Stimulated activated memory B cell treated with anti-CD40 and anti-IgM and Interleukin-4, amounts not matched to agents 10 μg/mL and 1 μg/mL and 100 μg/mL, for 72 hours (primary cell): ENCODE data around the gene SLC18A3.

Experiments used
- ATAC-seq: fragments of 150-1000 bp; cut with Tn5 transposase; 2 replicates; pipeline ENCODE4 v1.10.0; 2021
- H3K27ac Mint-ChIP-seq: one replicate; pipeline ENCODE4 v1.8.0; 2022; ENCODE audit warnings: mild to moderate bottlenecking, mixed read lengths
- H3K27me3 Mint-ChIP-seq: one replicate; pipeline ENCODE4 v1.8.0; 2022; ENCODE audit warnings: mixed read lengths
- H3K36me3 Mint-ChIP-seq: one replicate; pipeline ENCODE4 v1.8.0; 2022; ENCODE audit warnings: mixed read lengths
- H3K4me1 Mint-ChIP-seq: one replicate; pipeline ENCODE4 v1.8.0; 2022; ENCODE audit warnings: mixed read lengths
- H3K4me3 Mint-ChIP-seq: one replicate; pipeline ENCODE4 v1.8.0; 2022; ENCODE audit warnings: mild to moderate bottlenecking, moderate library complexity, mixed read lengths
- H3K9me3 Mint-ChIP-seq: one replicate; pipeline ENCODE4 v1.8.0; 2022; ENCODE audit warnings: mixed read lengths

SLC18A3 gene

DNA sequence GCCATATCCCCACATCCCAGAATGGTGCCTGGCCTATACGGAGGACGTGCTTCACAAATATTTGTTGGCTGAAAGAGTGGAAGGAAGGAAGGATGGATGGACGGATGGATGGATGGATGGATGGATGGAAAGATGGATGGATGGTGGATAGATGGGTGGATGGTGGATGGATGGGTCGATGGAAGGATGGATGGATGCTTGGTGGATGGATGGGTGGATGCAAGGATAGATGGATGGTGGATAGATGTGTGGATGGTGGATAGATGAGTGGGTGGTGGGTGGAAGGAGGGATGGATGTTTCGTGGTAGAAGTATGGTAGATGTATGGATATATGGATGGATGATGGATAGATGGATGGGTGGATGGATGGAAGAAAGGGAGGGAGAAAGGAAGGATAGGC, 14.5 kb downstream of the SLC18A3 start:
- H3K9me3 Mint-ChIP-seq: peaks cover 4% of the 10 kb centered on the region
- no peak overlapping the region for H3K4me3 Mint-ChIP-seq
- no peaks in the 10 kb centered on the region for H3K36me3 Mint-ChIP-seq
- no peak overlapping the region for H3K27ac Mint-ChIP-seq
- no peaks in the 10 kb centered on the region for H3K4me1 Mint-ChIP-seq
- H3K27me3 Mint-ChIP-seq: peaks cover 44% of the 10 kb centered on the region
- no peak for ATAC-seq

DNA sequence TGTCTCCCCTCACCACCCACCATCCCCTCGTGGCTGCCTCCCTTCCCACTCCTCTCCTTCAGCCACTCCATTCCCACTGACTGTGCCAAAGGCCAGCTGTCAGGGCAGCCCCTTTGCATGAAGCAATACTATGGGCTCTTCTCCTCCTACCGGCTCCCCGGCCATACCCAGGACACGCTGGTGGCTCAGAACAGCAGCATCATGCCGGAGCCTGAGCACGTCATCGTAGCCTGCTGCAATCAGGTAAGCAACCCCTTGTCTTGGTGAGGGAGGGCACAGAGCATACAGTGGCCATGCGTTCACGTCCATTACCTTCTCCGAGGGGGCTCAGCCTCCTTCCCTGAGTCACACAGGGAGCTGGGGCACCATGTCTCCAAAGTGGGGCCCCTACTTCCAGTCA, 15.3 kb downstream of the SLC18A3 start:
- Mint-ChIP-seq H3K27ac (no peak overlapping the region), H3K9me3 (peaks cover 4% of the 10 kb centered on the region), H3K4me1 (no peaks in the 10 kb centered on the region), H3K27me3 (peaks cover 37% of the 10 kb centered on the region), H3K36me3 (no peaks in the 10 kb centered on the region), H3K4me3 (no peak overlapping the region)
- ATAC-seq: no peak

GRCh38 chr10:49627038-49627437, 16.9 kb downstream of the SLC18A3 start:
- H3K27ac Mint-ChIP-seq: no peak overlapping the region
- H3K36me3 Mint-ChIP-seq: no peaks in the 10 kb centered on the region
- ATAC-seq: no peak
- peaks cover 29% of the 10 kb centered on the region for H3K27me3 Mint-ChIP-seq
- H3K4me1 Mint-ChIP-seq: no peaks in the 10 kb centered on the region
- peaks cover 4% of the 10 kb centered on the region for H3K9me3 Mint-ChIP-seq
- H3K4me3 Mint-ChIP-seq: no peak overlapping the region

DNA sequence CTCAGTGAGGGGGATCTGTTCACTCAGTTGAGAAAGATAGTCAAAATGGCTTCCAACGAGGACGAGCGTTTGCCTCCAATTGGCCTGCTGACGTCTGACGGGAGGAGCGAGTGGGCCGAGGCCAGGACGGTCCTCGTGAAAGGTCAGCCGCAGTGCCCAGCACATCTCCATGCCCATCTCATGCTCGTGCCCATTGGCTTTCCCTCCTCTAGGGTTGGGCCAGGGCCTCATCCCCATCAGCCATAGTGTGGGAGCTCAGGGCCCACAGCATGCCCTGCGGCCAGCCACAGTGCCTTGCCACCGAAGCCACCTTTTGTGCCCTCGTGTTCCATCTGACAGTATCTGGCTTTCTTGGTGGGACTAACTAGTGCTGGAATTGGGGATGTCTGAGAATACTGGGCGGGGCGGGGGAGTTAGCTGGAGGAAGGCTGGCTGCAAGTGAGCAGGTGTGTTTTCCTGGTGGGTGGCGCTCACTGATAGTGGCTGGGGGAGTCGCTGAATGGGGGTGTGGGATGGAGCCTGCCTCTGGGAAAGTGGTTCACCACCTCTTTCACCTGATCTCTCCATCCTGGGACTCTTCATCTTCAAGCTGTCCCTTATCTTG, 17.6 kb downstream of the SLC18A3 start:
- H3K4me1 Mint-ChIP-seq: no peaks in the 10 kb centered on the region
- peaks cover 22% of the 10 kb centered on the region for H3K27me3 Mint-ChIP-seq
- no peak for ATAC-seq
- no peak overlapping the region for H3K4me3 Mint-ChIP-seq
- no peaks in the 10 kb centered on the region for H3K36me3 Mint-ChIP-seq
- peaks cover 4% of the 10 kb centered on the region for H3K9me3 Mint-ChIP-seq
- H3K27ac Mint-ChIP-seq: no peak overlapping the region

GRCh38 chr10:49628599-49628998, 18.5 kb downstream of the SLC18A3 start:
- no peak overlapping the region for H3K4me3 Mint-ChIP-seq
- H3K4me1 Mint-ChIP-seq: no peaks in the 10 kb centered on the region
- H3K9me3 Mint-ChIP-seq: peaks cover 4% of the 10 kb centered on the region
- peaks cover 16% of the 10 kb centered on the region for H3K27me3 Mint-ChIP-seq
- H3K27ac Mint-ChIP-seq: no peak overlapping the region
- ATAC-seq: no peak
- H3K36me3 Mint-ChIP-seq: no peaks in the 10 kb centered on the region

DNA sequence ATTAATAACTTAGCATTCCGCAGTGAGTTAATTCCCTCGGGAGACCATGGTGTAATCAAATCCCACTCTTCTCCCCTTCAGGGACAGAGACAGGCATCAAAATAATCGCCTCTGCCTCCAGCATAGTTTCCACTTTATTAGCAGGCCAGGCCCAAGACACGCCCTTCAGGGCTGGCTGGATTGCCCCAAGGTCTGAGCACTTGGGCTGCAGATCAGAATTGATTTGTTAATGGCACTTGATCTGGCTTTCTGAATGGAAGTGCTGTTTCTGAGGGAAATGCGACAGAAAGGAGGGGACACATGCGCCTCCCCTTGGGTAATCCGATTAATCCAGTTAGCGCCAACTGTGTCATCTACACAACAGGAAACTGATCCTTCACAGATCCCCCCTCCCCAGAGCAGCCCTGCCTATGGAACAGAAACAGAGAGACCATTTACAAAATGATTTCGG, 19.3 kb downstream of the SLC18A3 start:
- H3K36me3 Mint-ChIP-seq: no peaks in the 10 kb centered on the region
- H3K27me3 Mint-ChIP-seq: peaks cover 7% of the 10 kb centered on the region
- no peak overlapping the region for H3K4me3 Mint-ChIP-seq
- no peak for ATAC-seq
- peaks cover 4% of the 10 kb centered on the region for H3K9me3 Mint-ChIP-seq
- no peak overlapping the region for H3K27ac Mint-ChIP-seq
- H3K4me1 Mint-ChIP-seq: no peaks in the 10 kb centered on the region

- no peaks in the 10 kb centered on the region for H3K4me1 Mint-ChIP-seq
- no peak overlapping the region for H3K27ac Mint-ChIP-seq
- no peaks in the 10 kb centered on the region for H3K36me3 Mint-ChIP-seq
- peaks cover under 1% of the 10 kb centered on the region for H3K27me3 Mint-ChIP-seq
- H3K4me3 Mint-ChIP-seq: no peak overlapping the region
- H3K9me3 Mint-ChIP-seq: no peaks in the 10 kb centered on the region
- no peak for ATAC-seq
Observed at GRCh38 chr10:49631975-49632374, 21.9 kb downstream of the SLC18A3 start.

- no peak for ATAC-seq
- no peaks in the 10 kb centered on the region for H3K4me1 Mint-ChIP-seq
- no peak overlapping the region for H3K4me3 Mint-ChIP-seq
- no peak overlapping the region for H3K27ac Mint-ChIP-seq
- H3K9me3 Mint-ChIP-seq: no peaks in the 10 kb centered on the region
- H3K36me3 Mint-ChIP-seq: no peaks in the 10 kb centered on the region
- peaks cover 7% of the 10 kb centered on the region for H3K27me3 Mint-ChIP-seq
Observed at GRCh38 chr10:49632406-49633317, 22.6 kb downstream of the SLC18A3 start.

GRCh38 chr10:49633327-49634068, 23.4 kb downstream of the SLC18A3 start:
- Mint-ChIP-seq H3K9me3 (no peaks in the 10 kb centered on the region), H3K27me3 (peaks cover 13% of the 10 kb centered on the region), H3K4me1 (no peaks in the 10 kb centered on the region), H3K27ac (no peak overlapping the region), H3K4me3 (no peak overlapping the region), H3K36me3 (no peaks in the 10 kb centered on the region)
- no peak for ATAC-seq

- Mint-ChIP-seq H3K9me3 (no peaks in the 10 kb centered on the region), H3K36me3 (no peaks in the 10 kb centered on the region), H3K4me3 (no peak overlapping the region), H3K27ac (no peak overlapping the region), H3K27me3 (peaks cover 13% of the 10 kb centered on the region), H3K4me1 (no peaks in the 10 kb centered on the region)
- peak; percentile 13 for ATAC-seq
Observed at GRCh38 chr10:49634069-49634660, 24.1 kb downstream of the SLC18A3 start.

GRCh38 chr10:49642311-49642710, 32.2 kb downstream of the SLC18A3 start:
- H3K36me3 Mint-ChIP-seq: no peaks in the 10 kb centered on the region
- H3K9me3 Mint-ChIP-seq: no peaks in the 10 kb centered on the region
- H3K27ac Mint-ChIP-seq: no peak overlapping the region
- H3K4me1 Mint-ChIP-seq: no peaks in the 10 kb centered on the region
- no peak for ATAC-seq
- peaks cover 77% of the 10 kb centered on the region for H3K27me3 Mint-ChIP-seq
- no peak overlapping the region for H3K4me3 Mint-ChIP-seq

GRCh38 chr10:49643241-49644034, 33.3 kb downstream of the SLC18A3 start:
- no peak overlapping the region for H3K4me3 Mint-ChIP-seq
- peaks cover 79% of the 10 kb centered on the region for H3K27me3 Mint-ChIP-seq
- no peak overlapping the region for H3K27ac Mint-ChIP-seq
- ATAC-seq: no peak
- H3K9me3 Mint-ChIP-seq: no peaks in the 10 kb centered on the region
- H3K4me1 Mint-ChIP-seq: no peaks in the 10 kb centered on the region
- H3K36me3 Mint-ChIP-seq: no peaks in the 10 kb centered on the region

DNA sequence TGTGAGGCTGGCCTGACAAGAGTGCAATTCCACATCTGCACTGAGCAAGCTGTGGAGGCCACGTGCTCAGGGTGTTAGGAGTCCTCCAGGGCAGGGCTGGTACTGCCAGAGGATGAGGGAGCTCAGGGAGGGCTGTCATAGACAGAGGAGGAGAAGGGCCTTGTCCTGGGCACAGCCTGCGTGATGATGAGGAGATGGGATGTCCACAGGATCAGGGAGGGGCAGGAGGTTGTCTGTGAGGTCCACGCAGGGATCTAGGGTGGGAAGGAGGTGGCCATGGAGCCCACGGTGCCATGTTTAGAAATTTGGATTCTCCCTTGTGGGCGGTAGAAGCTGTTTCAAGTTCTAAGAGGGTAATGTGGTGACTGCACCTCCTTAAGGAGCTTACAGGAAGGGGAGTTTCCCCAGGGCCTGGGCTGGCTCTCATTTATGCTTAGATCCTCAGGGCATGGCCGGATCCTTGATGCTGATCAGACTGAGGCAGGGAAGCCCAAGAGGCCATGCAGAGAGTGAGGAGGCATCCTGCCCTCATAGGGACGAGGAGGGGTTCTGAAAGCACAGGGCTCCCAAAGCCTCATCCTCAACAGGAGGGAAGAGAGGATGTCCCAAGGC, 34.0 kb downstream of the SLC18A3 start:
- H3K9me3 Mint-ChIP-seq: no peaks in the 10 kb centered on the region
- H3K27ac Mint-ChIP-seq: no peak overlapping the region
- H3K36me3 Mint-ChIP-seq: no peaks in the 10 kb centered on the region
- ATAC-seq: no peak
- peaks cover under 1% of the 10 kb centered on the region for H3K4me1 Mint-ChIP-seq
- no peak overlapping the region for H3K4me3 Mint-ChIP-seq
- H3K27me3 Mint-ChIP-seq: peaks cover 81% of the 10 kb centered on the region

- no peak overlapping the region for H3K4me3 Mint-ChIP-seq
- H3K36me3 Mint-ChIP-seq: no peaks in the 10 kb centered on the region
- no peak for ATAC-seq
Observed at GRCh38 chr10:49645417-49645816, 35.3 kb downstream of the SLC18A3 start.

More at GRCh38 chr10:49645417-49645816, 35.3 kb downstream of the SLC18A3 start:
- peaks cover 77% of the 10 kb centered on the region for H3K27me3 Mint-ChIP-seq
- no peaks in the 10 kb centered on the region for H3K9me3 Mint-ChIP-seq
- H3K27ac Mint-ChIP-seq: no peak overlapping the region
- peaks cover 14% of the 10 kb centered on the region for H3K4me1 Mint-ChIP-seq
